A549 treated with CpdA at 1 μM for 4 hours (cell line): ENCODE results near the gene SLC36A4. TPM values are rescaled to one million over a fixed set of nuclear protein-coding genes. Genes with fewer than 3 reads are reported as not detected.

Experiments used
- total RNA-seq: library from RNA; stranded (reverse); fragments of 200-300 nt; extraction: Qiagen RNA extraction; gene quantifications from 5 replicates; pipeline ENCODE4 v1.2.3, GENCODE V29; 2022; ENCODE audit warnings: low read depth

Gene SLC36A4
- 12.4 to 21.4 TPM (median 17.3 TPM) in 5 replicates for total RNA-seq

GRCh38 chr11:93197380-93198214 is at the start of gene SLC36A4:
Gene SLC36A4 (minus strand): TSS chr11:93197991. CDS start chr11:93197832, 159 bp downstream.

Other genes with a start within 250 kb of the SLC36A4 start
- not detected in 5 replicates for gene MTNR1B, start 228.3 kb downstream of the SLC36A4 start, total RNA-seq
- gene DEUP1, start 132.8 kb upstream of the SLC36A4 start, total RNA-seq: not detected in 5 replicates